Measurements from ENCODE around the gene CHRM2.

Gene CHRM2

GRCh38 chr7:136993377-136993776 is 124.9 kb downstream of the CHRM2 start:
- Histone ChIP-seq H3K9me3 (ENCODE audit: control insufficient read depth, low read length) (no peaks in the 10 kb centered on the region), H3K27ac (ENCODE audit: insufficient read depth, low read depth, low read length, poor library complexity, severe bottlenecking) (no peak overlapping the region), H3K36me3 (ENCODE audit: control insufficient read depth, insufficient read depth, low read length) (no peaks in the 10 kb centered on the region), H3K4me3 (ENCODE audit: insufficient read depth, low read depth, low read length) (no peak overlapping the region), H3K27me3 (ENCODE audit: control insufficient read depth, insufficient read depth, low read length, poor library complexity, severe bottlenecking) (no peaks in the 10 kb centered on the region), H3K4me1 (ENCODE audit: control insufficient read depth, insufficient read depth, low read length) (no peaks in the 10 kb centered on the region)
- WGBS, 2 experiments: 76 to 87% methylated on average over 3 of the region's 3 CpGs

- H3K27ac ChIP-seq (ENCODE audit: insufficient read depth, low read depth, low read length, poor library complexity, severe bottlenecking): no peak overlapping the region
Observed at GRCh38 chr7:136997735-136998134, 129.3 kb downstream of the CHRM2 start.

GRCh38 chr7:136998495-136998894 is 130.0 kb downstream of the CHRM2 start:
- 100% methylated on average over 1 to 2 of the region's 2 CpGs for WGBS, 2 experiments
- Histone ChIP-seq H3K9me3 (ENCODE audit: control insufficient read depth, low read length) (no peaks in the 10 kb centered on the region), H3K4me1 (ENCODE audit: control insufficient read depth, insufficient read depth, low read length) (no peaks in the 10 kb centered on the region), H3K36me3 (ENCODE audit: control insufficient read depth, insufficient read depth, low read length) (no peaks in the 10 kb centered on the region), H3K4me3 (ENCODE audit: insufficient read depth, low read depth, low read length) (no peak overlapping the region), H3K27ac (ENCODE audit: insufficient read depth, low read depth, low read length, poor library complexity, severe bottlenecking) (no peak overlapping the region), H3K27me3 (ENCODE audit: control insufficient read depth, insufficient read depth, low read length, poor library complexity, severe bottlenecking) (no peaks in the 10 kb centered on the region)

More at GRCh38 chr7:136997735-136998134, 129.3 kb downstream of the CHRM2 start:
- no peak overlapping the region for H3K4me3 ChIP-seq (ENCODE audit: insufficient read depth, low read depth, low read length)
- no peaks in the 10 kb centered on the region for H3K36me3 ChIP-seq (ENCODE audit: control insufficient read depth, insufficient read depth, low read length)
- no peaks in the 10 kb centered on the region for H3K4me1 ChIP-seq (ENCODE audit: control insufficient read depth, insufficient read depth, low read length)
- H3K27me3 ChIP-seq (ENCODE audit: control insufficient read depth, insufficient read depth, low read length, poor library complexity, severe bottlenecking): no peaks in the 10 kb centered on the region
- no peaks in the 10 kb centered on the region for H3K9me3 ChIP-seq (ENCODE audit: control insufficient read depth, low read length)

GRCh38 chr7:137000621-137001020 is 132.2 kb downstream of the CHRM2 start:
- no peaks in the 10 kb centered on the region for H3K36me3 ChIP-seq (ENCODE audit: control insufficient read depth, insufficient read depth, low read length)
- no peaks in the 10 kb centered on the region for H3K9me3 ChIP-seq (ENCODE audit: control insufficient read depth, low read length)
- H3K4me1 ChIP-seq (ENCODE audit: control insufficient read depth, insufficient read depth, low read length): no peaks in the 10 kb centered on the region
- WGBS, 2 experiments: 100% methylated on average over 2 of the region's 2 CpGs; no CpG with 5 or more reads in 1 of the 2 experiments
- no peak overlapping the region for H3K4me3 ChIP-seq (ENCODE audit: insufficient read depth, low read depth, low read length)
- H3K27me3 ChIP-seq (ENCODE audit: control insufficient read depth, insufficient read depth, low read length, poor library complexity, severe bottlenecking): no peaks in the 10 kb centered on the region
- H3K27ac ChIP-seq (ENCODE audit: insufficient read depth, low read depth, low read length, poor library complexity, severe bottlenecking): no peak overlapping the region

GRCh38 chr7:137001041-137001440 is 132.6 kb downstream of the CHRM2 start:
- no peak overlapping the region for H3K4me3 ChIP-seq (ENCODE audit: insufficient read depth, low read depth, low read length)
- no peak overlapping the region for H3K27ac ChIP-seq (ENCODE audit: insufficient read depth, low read depth, low read length, poor library complexity, severe bottlenecking)

GRCh38 chr7:137001478-137001877 is 133.0 kb downstream of the CHRM2 start:
- H3K9me3 ChIP-seq (ENCODE audit: control insufficient read depth, low read length): no peaks in the 10 kb centered on the region
- WGBS, 2 experiments: 80 to 82% methylated on average over 2 of the region's 3 CpGs
- no peaks in the 10 kb centered on the region for H3K27me3 ChIP-seq (ENCODE audit: control insufficient read depth, insufficient read depth, low read length, poor library complexity, severe bottlenecking)
- H3K4me1 ChIP-seq (ENCODE audit: control insufficient read depth, insufficient read depth, low read length): no peaks in the 10 kb centered on the region
- no peaks in the 10 kb centered on the region for H3K36me3 ChIP-seq (ENCODE audit: control insufficient read depth, insufficient read depth, low read length)
- H3K27ac ChIP-seq (ENCODE audit: insufficient read depth, low read depth, low read length, poor library complexity, severe bottlenecking): no peak overlapping the region
- no peak overlapping the region for H3K4me3 ChIP-seq (ENCODE audit: insufficient read depth, low read depth, low read length)

More at GRCh38 chr7:137001041-137001440, 132.6 kb downstream of the CHRM2 start:
- WGBS, 2 experiments: 25 to 38% methylated on average over 1 of the region's 2 CpGs
- H3K36me3 ChIP-seq (ENCODE audit: control insufficient read depth, insufficient read depth, low read length): no peaks in the 10 kb centered on the region
- H3K4me1 ChIP-seq (ENCODE audit: control insufficient read depth, insufficient read depth, low read length): no peaks in the 10 kb centered on the region
- no peaks in the 10 kb centered on the region for H3K27me3 ChIP-seq (ENCODE audit: control insufficient read depth, insufficient read depth, low read length, poor library complexity, severe bottlenecking)
- H3K9me3 ChIP-seq (ENCODE audit: control insufficient read depth, low read length): no peaks in the 10 kb centered on the region

- Histone ChIP-seq H3K27me3 (ENCODE audit: control insufficient read depth, insufficient read depth, low read length, poor library complexity, severe bottlenecking) (no peaks in the 10 kb centered on the region), H3K4me1 (ENCODE audit: control insufficient read depth, insufficient read depth, low read length) (no peaks in the 10 kb centered on the region), H3K9me3 (ENCODE audit: control insufficient read depth, low read length) (no peaks in the 10 kb centered on the region), H3K27ac (ENCODE audit: insufficient read depth, low read depth, low read length, poor library complexity, severe bottlenecking) (no peak overlapping the region), H3K36me3 (ENCODE audit: control insufficient read depth, insufficient read depth, low read length) (no peaks in the 10 kb centered on the region), H3K4me3 (ENCODE audit: insufficient read depth, low read depth, low read length) (no peak overlapping the region)
- 91 to 98% methylated on average over 2 of the region's 2 CpGs for WGBS, 2 experiments
Observed at GRCh38 chr7:137003086-137003485, 134.6 kb downstream of the CHRM2 start.

- Histone ChIP-seq H3K36me3 (ENCODE audit: control insufficient read depth, insufficient read depth, low read length) (no peaks in the 10 kb centered on the region), H3K4me3 (ENCODE audit: insufficient read depth, low read depth, low read length) (no peak overlapping the region), H3K9me3 (ENCODE audit: control insufficient read depth, low read length) (no peaks in the 10 kb centered on the region), H3K27ac (ENCODE audit: insufficient read depth, low read depth, low read length, poor library complexity, severe bottlenecking) (no peak overlapping the region), H3K27me3 (ENCODE audit: control insufficient read depth, insufficient read depth, low read length, poor library complexity, severe bottlenecking) (no peaks in the 10 kb centered on the region), H3K4me1 (ENCODE audit: control insufficient read depth, insufficient read depth, low read length) (no peaks in the 10 kb centered on the region)
- 88 to 97% methylated on average over 2 of the region's 2 CpGs for WGBS, 2 experiments
Observed at GRCh38 chr7:137003566-137003965, 135.1 kb downstream of the CHRM2 start.

GRCh38 chr7:137005873-137006272 is 137.4 kb downstream of the CHRM2 start:
- H3K9me3 ChIP-seq (ENCODE audit: control insufficient read depth, low read length): no peaks in the 10 kb centered on the region
- no peaks in the 10 kb centered on the region for H3K4me1 ChIP-seq (ENCODE audit: control insufficient read depth, insufficient read depth, low read length)
- H3K27me3 ChIP-seq (ENCODE audit: control insufficient read depth, insufficient read depth, low read length, poor library complexity, severe bottlenecking): no peaks in the 10 kb centered on the region
- no peak overlapping the region for H3K4me3 ChIP-seq (ENCODE audit: insufficient read depth, low read depth, low read length)
- no peaks in the 10 kb centered on the region for H3K36me3 ChIP-seq (ENCODE audit: control insufficient read depth, insufficient read depth, low read length)
- 93 to 95% methylated on average over 3 of the region's 3 CpGs for WGBS, 2 experiments
- H3K27ac ChIP-seq (ENCODE audit: insufficient read depth, low read depth, low read length, poor library complexity, severe bottlenecking): no peak overlapping the region

GRCh38 chr7:137006293-137006692 is 137.8 kb downstream of the CHRM2 start:
- Histone ChIP-seq H3K36me3 (ENCODE audit: control insufficient read depth, insufficient read depth, low read length) (no peaks in the 10 kb centered on the region), H3K9me3 (ENCODE audit: control insufficient read depth, low read length) (no peaks in the 10 kb centered on the region), H3K27me3 (ENCODE audit: control insufficient read depth, insufficient read depth, low read length, poor library complexity, severe bottlenecking) (no peaks in the 10 kb centered on the region), H3K4me1 (ENCODE audit: control insufficient read depth, insufficient read depth, low read length) (no peaks in the 10 kb centered on the region), H3K27ac (ENCODE audit: insufficient read depth, low read depth, low read length, poor library complexity, severe bottlenecking) (no peak overlapping the region), H3K4me3 (ENCODE audit: insufficient read depth, low read depth, low read length) (no peak overlapping the region)
- WGBS, 2 experiments: 90 to 95% methylated on average over 1 of the region's 1 CpG

Measured in ectodermal cell (in vitro differentiated cells).